Nephron progenitor cell (in vitro differentiated cells): ENCODE data around the gene ZCCHC17.

Experiments used
- DNase-seq: peaks from one replicate; pipeline ENCODE4 v3.0.0; 2021
- H3K27ac Mint-ChIP-seq: 2 replicates; pipeline ENCODE4 v1.8.0; 2021; ENCODE audit warnings: mild to moderate bottlenecking, moderate library complexity, mixed read lengths
- H3K27me3 Mint-ChIP-seq: 2 replicates; pipeline ENCODE4 v1.8.0; 2021; ENCODE audit warnings: mild to moderate bottlenecking, low read depth, mixed read lengths; ENCODE audit not compliant: poor library complexity
- H3K36me3 Mint-ChIP-seq: 2 replicates; pipeline ENCODE4 v1.8.0; 2021; ENCODE audit warnings: low read depth, mixed read lengths
- H3K4me1 Mint-ChIP-seq: 2 replicates; pipeline ENCODE4 v1.8.0; 2021; ENCODE audit warnings: mixed read lengths
- H3K4me3 Mint-ChIP-seq: 2 replicates; pipeline ENCODE4 v1.8.0; 2021; ENCODE audit warnings: mild to moderate bottlenecking, moderate library complexity, mixed read lengths
- H3K9me3 Mint-ChIP-seq: 2 replicates; pipeline ENCODE4 v1.8.0; 2021; ENCODE audit warnings: mild to moderate bottlenecking, moderate library complexity, mixed read lengths
- TF ChIP-seq, protein P1 (sequence below): fragments of 200-600 bp; sonication (generic); IDR thresholded peaks from 2 replicates; pipeline ENCODE4 v1.5.0; 2021; ENCODE audit warnings: antibody characterized with exemption

ZCCHC17 gene

DNA sequence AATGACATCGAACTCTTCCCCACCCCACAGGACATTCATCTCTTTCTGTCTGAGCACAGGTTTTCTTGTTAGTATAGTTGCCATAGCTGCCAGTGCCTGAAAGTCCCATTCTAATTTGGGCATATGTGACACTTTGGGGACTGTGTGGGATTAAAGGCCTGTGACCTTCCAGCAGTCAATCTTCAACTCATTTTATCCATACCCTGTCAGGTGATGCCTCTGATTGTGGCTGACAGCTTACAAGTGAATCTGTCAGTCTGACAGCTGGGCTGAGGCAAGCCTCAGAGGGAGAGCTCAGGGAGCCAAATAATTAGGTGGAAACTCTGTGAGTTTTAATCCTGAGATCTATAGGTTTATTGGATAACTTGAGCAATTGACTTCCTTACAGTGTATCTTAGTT is 29.6 kb downstream of the ZCCHC17 start:
- Mint-ChIP-seq H3K9me3 (no peaks in the 10 kb centered on the region), H3K27ac (no peak overlapping the region), H3K36me3 (peaks cover 18% of the 10 kb centered on the region), H3K27me3 (no peaks in the 10 kb centered on the region), H3K4me1 (no peaks in the 10 kb centered on the region), H3K4me3 (no peak overlapping the region)
- DNase-seq: no peak
- TF ChIP-seq, protein P1, sequence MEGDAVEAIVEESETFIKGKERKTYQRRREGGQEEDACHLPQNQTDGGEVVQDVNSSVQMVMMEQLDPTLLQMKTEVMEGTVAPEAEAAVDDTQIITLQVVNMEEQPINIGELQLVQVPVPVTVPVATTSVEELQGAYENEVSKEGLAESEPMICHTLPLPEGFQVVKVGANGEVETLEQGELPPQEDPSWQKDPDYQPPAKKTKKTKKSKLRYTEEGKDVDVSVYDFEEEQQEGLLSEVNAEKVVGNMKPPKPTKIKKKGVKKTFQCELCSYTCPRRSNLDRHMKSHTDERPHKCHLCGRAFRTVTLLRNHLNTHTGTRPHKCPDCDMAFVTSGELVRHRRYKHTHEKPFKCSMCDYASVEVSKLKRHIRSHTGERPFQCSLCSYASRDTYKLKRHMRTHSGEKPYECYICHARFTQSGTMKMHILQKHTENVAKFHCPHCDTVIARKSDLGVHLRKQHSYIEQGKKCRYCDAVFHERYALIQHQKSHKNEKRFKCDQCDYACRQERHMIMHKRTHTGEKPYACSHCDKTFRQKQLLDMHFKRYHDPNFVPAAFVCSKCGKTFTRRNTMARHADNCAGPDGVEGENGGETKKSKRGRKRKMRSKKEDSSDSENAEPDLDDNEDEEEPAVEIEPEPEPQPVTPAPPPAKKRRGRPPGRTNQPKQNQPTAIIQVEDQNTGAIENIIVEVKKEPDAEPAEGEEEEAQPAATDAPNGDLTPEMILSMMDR: no peak

DNA sequence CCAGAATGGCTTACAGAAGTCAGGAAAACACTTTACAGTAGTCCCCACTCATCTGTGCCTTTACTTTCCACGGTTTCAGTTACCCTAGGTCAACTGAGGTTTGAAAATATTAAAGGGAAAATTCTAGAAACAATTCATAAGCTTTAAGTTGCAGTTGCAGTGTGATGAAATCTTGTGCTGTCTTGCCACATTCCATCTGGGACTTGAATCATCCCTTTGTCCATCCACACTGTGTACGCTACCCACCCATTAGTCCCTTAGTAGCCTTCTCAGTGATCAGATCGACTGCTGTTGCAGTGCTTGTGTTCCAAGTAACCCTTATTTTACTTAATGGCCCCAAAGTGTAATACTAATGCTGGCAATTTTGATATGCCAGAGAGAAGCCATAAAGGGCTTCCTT is 30.5 kb downstream of the ZCCHC17 start:
- peaks cover 18% of the 10 kb centered on the region for H3K36me3 Mint-ChIP-seq
- no peak overlapping the region for H3K27ac Mint-ChIP-seq
- TF ChIP-seq, protein P1: no peak
- H3K27me3 Mint-ChIP-seq: no peaks in the 10 kb centered on the region
- no peak for DNase-seq
- no peaks in the 10 kb centered on the region for H3K4me1 Mint-ChIP-seq
- no peak overlapping the region for H3K4me3 Mint-ChIP-seq
- H3K9me3 Mint-ChIP-seq: no peaks in the 10 kb centered on the region

DNA sequence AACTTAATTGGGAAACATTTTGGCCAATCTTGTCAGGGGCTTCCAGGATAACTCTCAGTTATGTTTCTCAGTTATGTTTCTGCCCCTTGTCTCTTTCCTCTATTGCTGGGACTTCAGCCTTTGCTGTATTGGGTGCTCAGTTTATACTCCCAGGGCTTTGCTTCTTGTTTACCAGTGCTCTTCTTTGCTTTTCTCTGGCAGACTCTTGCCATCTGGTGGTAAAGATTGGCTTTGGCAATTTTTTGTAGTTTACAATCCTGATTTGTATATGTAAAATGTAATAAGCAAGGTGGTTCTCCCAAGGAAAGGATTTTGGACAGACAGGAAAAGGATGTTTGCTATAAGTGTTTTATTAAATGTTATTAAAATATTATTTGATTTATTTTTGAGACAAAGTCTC is 38.2 kb downstream of the ZCCHC17 start:
- H3K9me3 Mint-ChIP-seq: no peaks in the 10 kb centered on the region
- DNase-seq: no peak
- no peaks in the 10 kb centered on the region for H3K4me1 Mint-ChIP-seq
- TF ChIP-seq, protein P1: peak; percentile 35
- H3K36me3 Mint-ChIP-seq: peaks cover 32% of the 10 kb centered on the region
- H3K27me3 Mint-ChIP-seq: no peaks in the 10 kb centered on the region
- H3K4me3 Mint-ChIP-seq: no peak overlapping the region
- H3K27ac Mint-ChIP-seq: no peak overlapping the region

DNA sequence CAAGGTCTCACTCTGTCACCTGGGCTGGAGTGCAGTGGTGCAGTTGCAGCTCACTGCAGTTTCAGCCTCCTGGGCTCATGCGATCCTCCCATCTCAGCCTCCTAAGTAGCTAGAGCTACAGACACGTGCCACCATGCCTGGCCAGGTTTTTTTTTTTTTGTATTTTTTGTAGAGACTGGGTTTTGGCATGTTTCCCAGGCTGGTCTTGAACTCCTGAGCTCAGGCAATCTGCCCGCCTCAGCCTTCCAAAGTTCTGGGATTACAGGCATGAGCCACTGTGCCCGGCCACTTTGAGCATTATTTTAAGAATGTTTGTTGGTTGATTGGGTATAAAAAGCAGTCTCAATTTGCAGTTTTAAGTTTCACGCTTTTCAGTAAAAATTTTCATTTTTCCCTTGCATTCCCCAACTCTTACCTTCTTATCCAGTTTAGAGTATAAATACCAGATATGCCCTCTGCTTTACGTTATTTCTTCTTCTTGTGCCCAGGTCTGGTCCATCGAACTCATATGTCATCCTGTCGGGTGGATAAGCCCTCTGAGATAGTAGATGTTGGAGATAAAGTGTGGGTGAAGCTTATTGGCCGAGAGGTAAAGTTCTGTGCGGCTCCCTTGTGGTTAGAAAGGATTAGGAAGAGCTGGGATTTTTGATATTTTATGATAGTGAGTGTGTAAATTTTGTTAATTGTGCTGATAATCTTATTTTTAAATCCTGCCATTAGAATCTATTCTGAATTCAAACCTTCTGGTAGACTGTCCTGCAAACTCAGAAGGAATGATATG is 40.0 kb downstream of the ZCCHC17 start:
- H3K9me3 Mint-ChIP-seq: no peaks in the 10 kb centered on the region
- TF ChIP-seq, protein P1: no peak
- H3K36me3 Mint-ChIP-seq: peaks cover 18% of the 10 kb centered on the region
- H3K4me1 Mint-ChIP-seq: no peaks in the 10 kb centered on the region
- no peak for DNase-seq
- H3K4me3 Mint-ChIP-seq: no peak overlapping the region
- no peak overlapping the region for H3K27ac Mint-ChIP-seq
- H3K27me3 Mint-ChIP-seq: no peaks in the 10 kb centered on the region

DNA sequence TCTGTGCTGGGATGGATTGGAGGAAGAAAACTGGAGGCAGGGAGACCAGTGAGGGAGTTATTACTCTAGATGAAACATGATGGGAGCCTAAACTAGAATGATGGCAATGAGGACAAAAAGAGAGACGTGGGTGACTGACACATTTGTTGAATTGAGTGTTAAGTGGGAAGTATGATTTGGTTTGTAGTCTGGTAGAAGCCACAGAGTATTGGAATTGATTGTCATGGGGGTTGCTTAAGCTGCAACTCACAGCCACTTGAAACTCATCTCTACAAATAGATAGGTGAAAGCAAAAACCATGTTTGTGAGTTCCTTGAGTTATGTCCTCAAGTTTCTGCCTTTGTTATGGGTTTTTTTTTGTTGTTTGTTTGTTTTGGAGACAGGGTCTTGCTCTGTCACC is 47.7 kb downstream of the ZCCHC17 start:
- Mint-ChIP-seq H3K9me3 (no peaks in the 10 kb centered on the region), H3K27me3 (no peaks in the 10 kb centered on the region), H3K36me3 (peaks cover 25% of the 10 kb centered on the region), H3K4me3 (no peak overlapping the region), H3K4me1 (peaks cover 14% of the 10 kb centered on the region), H3K27ac (no peak overlapping the region)
- TF ChIP-seq, protein P1: no peak
- DNase-seq: no peak

DNA sequence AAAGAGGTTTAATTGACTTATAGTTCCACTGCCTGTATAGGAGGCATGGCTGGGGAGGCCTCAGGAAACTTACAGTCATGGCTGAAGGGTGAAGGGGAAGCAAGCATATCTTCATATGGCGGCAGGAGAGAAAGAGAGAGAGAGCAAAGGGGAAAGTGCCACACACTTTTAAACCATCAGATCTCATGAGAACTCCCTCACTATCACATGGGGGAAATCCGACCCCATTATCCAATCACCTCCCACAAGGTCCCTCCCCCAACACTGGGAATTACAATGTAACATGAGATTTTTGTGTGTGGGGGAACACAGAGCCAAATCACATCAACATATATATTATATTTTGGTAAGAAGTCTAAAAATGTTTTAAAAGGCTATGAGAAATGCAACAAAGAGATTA is 48.8 kb downstream of the ZCCHC17 start:
- Mint-ChIP-seq H3K4me1 (peaks cover 14% of the 10 kb centered on the region), H3K36me3 (peaks cover 29% of the 10 kb centered on the region), H3K4me3 (no peak overlapping the region), H3K27me3 (no peaks in the 10 kb centered on the region), H3K9me3 (no peaks in the 10 kb centered on the region), H3K27ac (peak overlapping the region; percentile 37)
- DNase-seq: no peak
- TF ChIP-seq, protein P1: no peak
